Ishikawa (cell line): Measurements from ENCODE around the gene MAFB.

Experiments
- CEBPB ChIP-seq: IDR thresholded peaks from 2 replicates; pipeline ENCODE4 v1.6.1; 2012
- CREB1 ChIP-seq: IDR thresholded peaks from 2 replicates; pipeline ENCODE4 v1.6.1; 2012; ENCODE audit warnings: low read depth
- EGR1 ChIP-seq: IDR thresholded peaks from 2 replicates; pipeline ENCODE4 v1.6.1; 2012
- EP300 ChIP-seq: IDR thresholded peaks from 2 replicates; pipeline ENCODE4 v1.6.1; 2012; ENCODE audit warnings: borderline replicate concordance
- FOXM1 ChIP-seq: IDR thresholded peaks from 2 replicates; pipeline ENCODE4 v1.6.1; 2012; ENCODE audit warnings: low read depth, borderline replicate concordance
- NFIC ChIP-seq: IDR thresholded peaks from 2 replicates; pipeline ENCODE4 v1.6.1; 2012
- RAD21 ChIP-seq: IDR thresholded peaks from 2 replicates; pipeline ENCODE4 v1.6.1; 2012; ENCODE audit warnings: low read depth
- TAF1 ChIP-seq: IDR thresholded peaks from 2 replicates; pipeline ENCODE4 v1.6.1; 2012; ENCODE audit warnings: low read depth, mild to moderate bottlenecking
- TCF12 ChIP-seq: IDR thresholded peaks from 2 replicates; pipeline ENCODE4 v1.6.1; 2012; ENCODE audit warnings: low read depth
- TEAD4 ChIP-seq: IDR thresholded peaks from 2 replicates; pipeline ENCODE4 v1.6.1; 2012
- YY1 ChIP-seq: IDR thresholded peaks from 2 replicates; pipeline ENCODE4 v1.6.1; 2012; ENCODE audit warnings: low read depth
- ZBTB7A ChIP-seq: IDR thresholded peaks from 2 replicates; pipeline ENCODE4 v1.6.1; 2012; ENCODE audit warnings: low read depth
- TF ChIP-seq, protein P1 (sequence below): IDR thresholded peaks from 2 replicates; pipeline ENCODE4 v1.6.1; 2012; ENCODE audit warnings: low read depth, mild to moderate bottlenecking
- TF ChIP-seq, protein P2 (sequence below): IDR thresholded peaks from 2 replicates; pipeline ENCODE4 v1.6.1; 2012
- TF ChIP-seq, protein P3 (sequence below): IDR thresholded peaks from 2 replicates; pipeline ENCODE4 v1.6.1; 2012

MAFB gene

DNA sequence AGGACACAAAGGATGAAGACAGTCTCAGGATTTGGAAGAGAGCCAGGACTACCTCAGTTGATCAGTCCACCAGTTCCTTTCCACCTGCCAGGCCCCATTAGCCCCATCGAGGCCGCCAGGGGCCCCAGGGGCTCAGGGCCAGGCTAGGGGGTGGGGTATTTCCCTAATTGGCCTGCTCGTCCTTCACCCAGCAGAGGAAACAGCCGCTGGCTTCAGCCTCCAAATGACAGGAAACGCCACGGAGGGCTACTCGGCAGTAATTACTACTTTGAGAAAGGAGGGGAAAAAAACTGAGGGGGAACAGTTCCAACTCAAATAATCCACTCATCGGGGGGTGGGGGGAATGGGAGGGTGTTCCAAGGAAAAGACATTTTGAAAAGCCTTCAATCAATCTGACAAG lies 42.7 kb downstream of the MAFB start:
- TF ChIP-seq CEBPB (no peak), NFIC (no peak), TEAD4 (no peak), RAD21 (no peak), TAF1 (no peak), EP300 (no peak), CREB1 (no peak), FOXM1 (no peak), ZBTB7A (no peak), TCF12 (no peak), EGR1 (no peak)
- TF ChIP-seq, protein P1, sequence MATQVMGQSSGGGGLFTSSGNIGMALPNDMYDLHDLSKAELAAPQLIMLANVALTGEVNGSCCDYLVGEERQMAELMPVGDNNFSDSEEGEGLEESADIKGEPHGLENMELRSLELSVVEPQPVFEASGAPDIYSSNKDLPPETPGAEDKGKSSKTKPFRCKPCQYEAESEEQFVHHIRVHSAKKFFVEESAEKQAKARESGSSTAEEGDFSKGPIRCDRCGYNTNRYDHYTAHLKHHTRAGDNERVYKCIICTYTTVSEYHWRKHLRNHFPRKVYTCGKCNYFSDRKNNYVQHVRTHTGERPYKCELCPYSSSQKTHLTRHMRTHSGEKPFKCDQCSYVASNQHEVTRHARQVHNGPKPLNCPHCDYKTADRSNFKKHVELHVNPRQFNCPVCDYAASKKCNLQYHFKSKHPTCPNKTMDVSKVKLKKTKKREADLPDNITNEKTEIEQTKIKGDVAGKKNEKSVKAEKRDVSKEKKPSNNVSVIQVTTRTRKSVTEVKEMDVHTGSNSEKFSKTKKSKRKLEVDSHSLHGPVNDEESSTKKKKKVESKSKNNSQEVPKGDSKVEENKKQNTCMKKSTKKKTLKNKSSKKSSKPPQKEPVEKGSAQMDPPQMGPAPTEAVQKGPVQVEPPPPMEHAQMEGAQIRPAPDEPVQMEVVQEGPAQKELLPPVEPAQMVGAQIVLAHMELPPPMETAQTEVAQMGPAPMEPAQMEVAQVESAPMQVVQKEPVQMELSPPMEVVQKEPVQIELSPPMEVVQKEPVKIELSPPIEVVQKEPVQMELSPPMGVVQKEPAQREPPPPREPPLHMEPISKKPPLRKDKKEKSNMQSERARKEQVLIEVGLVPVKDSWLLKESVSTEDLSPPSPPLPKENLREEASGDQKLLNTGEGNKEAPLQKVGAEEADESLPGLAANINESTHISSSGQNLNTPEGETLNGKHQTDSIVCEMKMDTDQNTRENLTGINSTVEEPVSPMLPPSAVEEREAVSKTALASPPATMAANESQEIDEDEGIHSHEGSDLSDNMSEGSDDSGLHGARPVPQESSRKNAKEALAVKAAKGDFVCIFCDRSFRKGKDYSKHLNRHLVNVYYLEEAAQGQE: no peak
- TF ChIP-seq, protein P2, sequence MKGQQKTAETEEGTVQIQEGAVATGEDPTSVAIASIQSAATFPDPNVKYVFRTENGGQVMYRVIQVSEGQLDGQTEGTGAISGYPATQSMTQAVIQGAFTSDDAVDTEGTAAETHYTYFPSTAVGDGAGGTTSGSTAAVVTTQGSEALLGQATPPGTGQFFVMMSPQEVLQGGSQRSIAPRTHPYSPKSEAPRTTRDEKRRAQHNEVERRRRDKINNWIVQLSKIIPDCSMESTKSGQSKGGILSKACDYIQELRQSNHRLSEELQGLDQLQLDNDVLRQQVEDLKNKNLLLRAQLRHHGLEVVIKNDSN: no peak

DNA sequence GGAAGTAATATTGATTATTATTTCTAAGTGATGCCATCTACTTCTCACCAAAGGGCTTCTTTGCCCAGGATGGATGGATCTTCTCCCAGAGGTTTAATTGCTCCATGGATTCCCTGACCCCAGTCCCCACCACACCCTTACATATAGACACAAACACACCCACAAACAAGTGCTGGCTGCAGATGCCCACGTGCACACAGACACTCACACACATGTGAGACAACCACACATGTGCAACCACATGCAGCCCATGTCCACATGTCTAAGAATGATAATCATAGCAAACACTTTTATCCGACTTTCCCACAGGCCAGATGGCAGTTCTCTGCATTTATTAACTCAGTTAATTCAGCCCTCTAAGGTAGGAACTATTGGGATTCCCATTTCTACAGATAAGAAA lies 44.2 kb downstream of the MAFB start:
- TF ChIP-seq RAD21 (no peak), EGR1 (no peak), FOXM1 (no peak), YY1 (no peak), TCF12 (no peak), ZBTB7A (no peak), TEAD4 (no peak), NFIC (no peak), CREB1 (no peak), EP300 (no peak), TAF1 (no peak), CEBPB (no peak)
- TF ChIP-seq, protein P1: no peak
- TF ChIP-seq, protein P3, sequence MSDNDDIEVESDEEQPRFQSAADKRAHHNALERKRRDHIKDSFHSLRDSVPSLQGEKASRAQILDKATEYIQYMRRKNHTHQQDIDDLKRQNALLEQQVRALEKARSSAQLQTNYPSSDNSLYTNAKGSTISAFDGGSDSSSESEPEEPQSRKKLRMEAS: no peak
- TF ChIP-seq, protein P2: no peak

DNA sequence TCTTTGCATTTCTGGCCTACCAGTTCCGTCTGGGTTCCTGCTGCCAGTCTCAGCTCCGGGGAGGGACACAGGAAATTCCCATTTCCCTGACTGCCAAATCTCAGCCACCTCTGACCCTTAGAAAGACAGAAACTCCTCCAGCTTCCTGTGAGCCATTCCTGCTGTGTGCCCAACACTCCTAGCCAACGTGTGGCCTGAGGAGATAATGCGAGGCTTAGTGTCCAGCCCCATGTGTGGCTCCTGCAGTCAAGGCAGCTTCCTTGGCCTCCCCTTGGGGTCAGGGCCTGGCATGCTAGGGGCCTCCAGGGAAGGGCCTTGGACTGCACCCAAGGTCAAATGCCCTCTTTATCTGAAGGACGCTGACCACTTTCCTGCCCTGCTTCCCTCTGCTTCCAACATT lies 45.1 kb downstream of the MAFB start:
- TF ChIP-seq EGR1 (no peak), NFIC (no peak), TEAD4 (no peak), FOXM1 (no peak), ZBTB7A (no peak), TAF1 (no peak), TCF12 (no peak)
- TF ChIP-seq, protein P3: no peak

DNA sequence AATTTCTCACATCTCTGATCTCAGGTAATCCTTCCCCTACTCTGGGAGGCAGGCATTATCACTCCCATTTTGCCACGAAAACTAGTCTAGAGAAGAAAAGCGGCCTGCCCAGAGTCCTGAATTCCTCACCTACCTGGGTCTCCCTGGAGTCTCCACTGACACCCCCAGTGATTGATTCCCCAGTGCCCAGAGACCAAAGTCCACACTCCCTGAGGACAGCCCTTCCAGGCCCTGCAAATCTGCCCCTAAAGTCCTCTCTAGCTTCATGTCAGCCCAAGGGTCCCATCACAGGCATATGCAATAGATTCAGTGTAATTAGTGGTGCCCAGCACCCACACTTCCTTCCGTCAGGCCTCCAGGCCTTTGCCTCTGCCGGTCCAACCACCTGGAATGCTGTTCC lies 47.2 kb downstream of the MAFB start:
- TF ChIP-seq YY1 (no peak), EGR1 (no peak), NFIC (no peak), TEAD4 (no peak), TCF12 (no peak), CREB1 (no peak), FOXM1 (no peak), CEBPB (no peak), RAD21 (no peak), TAF1 (no peak), EP300 (no peak), ZBTB7A (no peak)
- TF ChIP-seq, protein P1: no peak
- TF ChIP-seq, protein P3: no peak
- TF ChIP-seq, protein P2: no peak
